ENCODE results near the gene ELFN1.

The ELFN1 gene

GRCh38 chr7:1757601-1758000 lies 87.5 kb downstream of the ELFN1 start:
- H3K4me2 ChIP-seq (ENCODE audit: low read depth, low read length, poor library complexity, severe bottlenecking) = no peak overlapping the region
- peaks cover under 1% of the 10 kb centered on the region; the same call in 1 of the 2 replicates for H3K9me3 ChIP-seq (ENCODE audit: insufficient read depth, low read depth, low read length)
- no peak overlapping the region for H3K9ac ChIP-seq (ENCODE audit: low read depth, low read length, poor library complexity, severe bottlenecking)
- H3K27me3 ChIP-seq (ENCODE audit: insufficient read depth, low read length, poor library complexity, severe bottlenecking) = no peaks in the 10 kb centered on the region
- no peaks in the 10 kb centered on the region for H3K36me3 ChIP-seq (ENCODE audit: insufficient read depth, low read length)
- peaks cover 7% of the 10 kb centered on the region for H3K4me1 ChIP-seq (ENCODE audit: insufficient read depth, low read length, poor library complexity, severe bottlenecking)
- TF ChIP-seq EZH2phosphoT487 (IDR thresholded peaks at IDR 0.05; ENCODE audit: borderline replicate concordance) = no peak
- no peaks in the 10 kb centered on the region for H3K79me2 ChIP-seq (ENCODE audit: insufficient read depth, low read length)
- no peaks in the 10 kb centered on the region for H4K20me1 ChIP-seq (ENCODE audit: insufficient read depth, low read length, poor library complexity, severe bottlenecking)
- H3F3A ChIP-seq (ENCODE audit: low read depth) = no peaks in the 10 kb centered on the region
- no peak overlapping the region for H3K4me3 ChIP-seq (ENCODE audit: low read length, poor library complexity, severe bottlenecking)
- no peak overlapping the region for H2AFZ ChIP-seq (ENCODE audit: low read length)
- no peaks in the 10 kb centered on the region for H3K9me2 ChIP-seq (replicated peaks; ENCODE audit: low read depth, low read length)

DNA sequence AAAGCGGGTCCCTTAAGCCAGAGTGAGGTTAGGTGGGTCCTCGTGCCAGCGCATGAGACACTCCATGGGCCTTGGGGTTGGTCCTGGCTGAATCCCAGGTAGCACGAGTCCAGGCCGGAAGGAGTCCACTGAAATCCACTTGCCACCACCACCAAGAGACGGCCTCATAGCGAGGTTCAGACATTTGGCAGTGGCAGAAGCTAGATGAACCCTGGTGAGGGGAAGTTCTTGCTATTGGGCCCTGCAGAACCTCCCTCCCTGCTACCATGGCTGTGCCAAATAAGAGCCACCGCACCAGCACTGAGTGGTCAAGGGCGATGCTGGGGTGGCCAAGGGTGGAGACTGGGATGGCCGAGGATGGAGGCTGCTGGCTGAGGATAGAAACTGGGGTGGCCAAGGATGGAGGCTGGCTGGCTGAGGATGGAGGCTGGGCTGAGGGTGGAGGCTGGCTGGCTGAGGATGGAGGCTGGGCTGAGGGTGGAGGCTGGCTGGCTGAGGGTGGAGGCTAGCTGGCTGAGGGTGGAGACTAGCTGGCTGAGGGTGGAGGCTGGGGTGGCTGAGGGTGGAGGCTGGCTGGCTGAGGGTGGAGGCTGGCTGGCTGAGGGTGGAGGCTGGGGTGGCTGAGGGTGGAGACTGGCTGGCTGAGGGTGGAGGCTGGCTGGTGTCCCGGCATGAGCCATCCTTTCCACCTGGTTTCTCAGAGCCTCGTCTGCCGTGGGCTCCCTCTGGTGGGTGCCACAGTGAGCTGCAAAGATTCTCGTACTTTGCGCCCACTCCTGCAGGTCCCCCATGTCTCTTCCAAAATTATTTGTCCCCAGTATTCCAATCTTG lies 88.2 kb downstream of the ELFN1 start:
- TF ChIP-seq, protein P1, sequence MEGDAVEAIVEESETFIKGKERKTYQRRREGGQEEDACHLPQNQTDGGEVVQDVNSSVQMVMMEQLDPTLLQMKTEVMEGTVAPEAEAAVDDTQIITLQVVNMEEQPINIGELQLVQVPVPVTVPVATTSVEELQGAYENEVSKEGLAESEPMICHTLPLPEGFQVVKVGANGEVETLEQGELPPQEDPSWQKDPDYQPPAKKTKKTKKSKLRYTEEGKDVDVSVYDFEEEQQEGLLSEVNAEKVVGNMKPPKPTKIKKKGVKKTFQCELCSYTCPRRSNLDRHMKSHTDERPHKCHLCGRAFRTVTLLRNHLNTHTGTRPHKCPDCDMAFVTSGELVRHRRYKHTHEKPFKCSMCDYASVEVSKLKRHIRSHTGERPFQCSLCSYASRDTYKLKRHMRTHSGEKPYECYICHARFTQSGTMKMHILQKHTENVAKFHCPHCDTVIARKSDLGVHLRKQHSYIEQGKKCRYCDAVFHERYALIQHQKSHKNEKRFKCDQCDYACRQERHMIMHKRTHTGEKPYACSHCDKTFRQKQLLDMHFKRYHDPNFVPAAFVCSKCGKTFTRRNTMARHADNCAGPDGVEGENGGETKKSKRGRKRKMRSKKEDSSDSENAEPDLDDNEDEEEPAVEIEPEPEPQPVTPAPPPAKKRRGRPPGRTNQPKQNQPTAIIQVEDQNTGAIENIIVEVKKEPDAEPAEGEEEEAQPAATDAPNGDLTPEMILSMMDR (conservative IDR thresholded peaks at IDR 0.05; ENCODE audit: low read length) = peak; percentile 49
- TF ChIP-seq EZH2phosphoT487 (IDR thresholded peaks at IDR 0.05; ENCODE audit: borderline replicate concordance) = no peak
- H3K27me3 ChIP-seq (ENCODE audit: insufficient read depth, low read length, poor library complexity, severe bottlenecking) = no peaks in the 10 kb centered on the region
- no peak overlapping the region for H3K9ac ChIP-seq (ENCODE audit: low read depth, low read length, poor library complexity, severe bottlenecking)
- no peaks in the 10 kb centered on the region for H4K20me1 ChIP-seq (ENCODE audit: insufficient read depth, low read length, poor library complexity, severe bottlenecking)
- H3F3A ChIP-seq (ENCODE audit: low read depth) = no peaks in the 10 kb centered on the region
- H3K4me2 ChIP-seq (ENCODE audit: low read depth, low read length, poor library complexity, severe bottlenecking) = no peak overlapping the region
- H3K9me2 ChIP-seq (replicated peaks; ENCODE audit: low read depth, low read length) = no peaks in the 10 kb centered on the region
- H2AFZ ChIP-seq (ENCODE audit: low read length) = no peak overlapping the region
- H3K4me1 ChIP-seq (ENCODE audit: insufficient read depth, low read length, poor library complexity, severe bottlenecking) = peaks cover 4% of the 10 kb centered on the region
- H3K9me3 ChIP-seq (ENCODE audit: insufficient read depth, low read depth, low read length) = peaks cover 7% of the 10 kb centered on the region; the same call in 1 of the 2 replicates
- no peak overlapping the region for H3K4me3 ChIP-seq (ENCODE audit: low read length, poor library complexity, severe bottlenecking)
- H3K36me3 ChIP-seq (ENCODE audit: insufficient read depth, low read length) = no peaks in the 10 kb centered on the region
- no peaks in the 10 kb centered on the region for H3K79me2 ChIP-seq (ENCODE audit: insufficient read depth, low read length)

GRCh38 chr7:1758859-1759521 lies 88.9 kb downstream of the ELFN1 start:
- no peak overlapping the region for H3K4me3 ChIP-seq (ENCODE audit: low read length, poor library complexity, severe bottlenecking)
- H3K9me2 ChIP-seq (replicated peaks; ENCODE audit: low read depth, low read length) = no peaks in the 10 kb centered on the region
- H3K27me3 ChIP-seq (ENCODE audit: insufficient read depth, low read length, poor library complexity, severe bottlenecking) = no peaks in the 10 kb centered on the region
- peaks cover 11% of the 10 kb centered on the region; the same call in 1 of the 2 replicates for H3K9me3 ChIP-seq (ENCODE audit: insufficient read depth, low read depth, low read length)
- no peaks in the 10 kb centered on the region for H3K36me3 ChIP-seq (ENCODE audit: insufficient read depth, low read length)
- no peaks in the 10 kb centered on the region for H3F3A ChIP-seq (ENCODE audit: low read depth)
- no peak overlapping the region for H3K9ac ChIP-seq (ENCODE audit: low read depth, low read length, poor library complexity, severe bottlenecking)
- H4K20me1 ChIP-seq (ENCODE audit: insufficient read depth, low read length, poor library complexity, severe bottlenecking) = no peaks in the 10 kb centered on the region
- H2AFZ ChIP-seq (ENCODE audit: low read length) = no peak overlapping the region
- no peak for TF ChIP-seq EZH2phosphoT487 (IDR thresholded peaks at IDR 0.05; ENCODE audit: borderline replicate concordance)
- TF ChIP-seq, protein P1 (conservative IDR thresholded peaks at IDR 0.05; ENCODE audit: low read length) = no peak
- no peaks in the 10 kb centered on the region for H3K79me2 ChIP-seq (ENCODE audit: insufficient read depth, low read length)
- H3K4me1 ChIP-seq (ENCODE audit: insufficient read depth, low read length, poor library complexity, severe bottlenecking) = no peaks in the 10 kb centered on the region
- H3K4me2 ChIP-seq (ENCODE audit: low read depth, low read length, poor library complexity, severe bottlenecking) = no peak overlapping the region

Measured in Loucy (cell line).